ENCODE measurements around the gene TOR4A.
"Not testable (repeated sequence)": the region's sequence is repeated elsewhere in the genome, so short reads cannot be mapped to it uniquely, and the experiment has no call there.

The TOR4A gene

GRCh38 chr9:137325799-137326198 is 48.3 kb downstream of the TOR4A start:
- no peak overlapping the region for H3K27ac ChIP-seq (ENCODE audit: low read length)
- no peaks in the 10 kb centered on the region for H4K20me1 ChIP-seq (ENCODE audit: insufficient read depth, low read length)
- no peak for ATAC-seq (ENCODE audit: insufficient read depth, low read depth)
- no peak overlapping the region for H2AFZ ChIP-seq (ENCODE audit: low read depth, low read length)
- no peaks in the 10 kb centered on the region for H3K36me3 ChIP-seq (ENCODE audit: insufficient read depth, low read length)
- no peaks in the 10 kb centered on the region for H3K4me1 ChIP-seq (ENCODE audit: insufficient read depth, low read length)
- no peak overlapping the region for H3K4me3 ChIP-seq (ENCODE audit: low read depth in 1 of 2, low read length in 2 of 2)
- H3K4me2 ChIP-seq (ENCODE audit: insufficient read depth, low read length): no peak overlapping the region
- DNase-seq: no peak
- H3K79me2 ChIP-seq (ENCODE audit: insufficient read depth, low read length): no peaks in the 10 kb centered on the region
- no peaks in the 10 kb centered on the region for H3K9me3 ChIP-seq (ENCODE audit: insufficient read depth, low read length, severe bottlenecking)
- TF ChIP-seq EZH2 (IDR thresholded peaks at IDR 0.05; ENCODE audit: borderline replicate concordance, low read depth, low read length, severe bottlenecking): no peak
- TF ChIP-seq, protein P1, sequence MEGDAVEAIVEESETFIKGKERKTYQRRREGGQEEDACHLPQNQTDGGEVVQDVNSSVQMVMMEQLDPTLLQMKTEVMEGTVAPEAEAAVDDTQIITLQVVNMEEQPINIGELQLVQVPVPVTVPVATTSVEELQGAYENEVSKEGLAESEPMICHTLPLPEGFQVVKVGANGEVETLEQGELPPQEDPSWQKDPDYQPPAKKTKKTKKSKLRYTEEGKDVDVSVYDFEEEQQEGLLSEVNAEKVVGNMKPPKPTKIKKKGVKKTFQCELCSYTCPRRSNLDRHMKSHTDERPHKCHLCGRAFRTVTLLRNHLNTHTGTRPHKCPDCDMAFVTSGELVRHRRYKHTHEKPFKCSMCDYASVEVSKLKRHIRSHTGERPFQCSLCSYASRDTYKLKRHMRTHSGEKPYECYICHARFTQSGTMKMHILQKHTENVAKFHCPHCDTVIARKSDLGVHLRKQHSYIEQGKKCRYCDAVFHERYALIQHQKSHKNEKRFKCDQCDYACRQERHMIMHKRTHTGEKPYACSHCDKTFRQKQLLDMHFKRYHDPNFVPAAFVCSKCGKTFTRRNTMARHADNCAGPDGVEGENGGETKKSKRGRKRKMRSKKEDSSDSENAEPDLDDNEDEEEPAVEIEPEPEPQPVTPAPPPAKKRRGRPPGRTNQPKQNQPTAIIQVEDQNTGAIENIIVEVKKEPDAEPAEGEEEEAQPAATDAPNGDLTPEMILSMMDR (IDR thresholded peaks at IDR 0.05; ENCODE audit: borderline replicate concordance, extremely low read depth, low read length, poor library complexity, severe bottlenecking): no peak
- no peak overlapping the region for H3K9ac ChIP-seq (ENCODE audit: low read depth, low read length)
- H3K27me3 ChIP-seq (ENCODE audit: insufficient read depth, low read length, poor library complexity): no peaks in the 10 kb centered on the region

- H3K9ac ChIP-seq (ENCODE audit: low read depth, low read length): no peak overlapping the region
- no peaks in the 10 kb centered on the region for H3K4me1 ChIP-seq (ENCODE audit: insufficient read depth, low read length)
- H3K4me3 ChIP-seq (ENCODE audit: low read depth in 1 of 2, low read length in 2 of 2): no peak overlapping the region
- no peak overlapping the region for H2AFZ ChIP-seq (ENCODE audit: low read depth, low read length)
- no peaks in the 10 kb centered on the region for H3K79me2 ChIP-seq (ENCODE audit: insufficient read depth, low read length)
- no peaks in the 10 kb centered on the region for H4K20me1 ChIP-seq (ENCODE audit: insufficient read depth, low read length)
- DNase-seq: no peak
- no peak for ATAC-seq (ENCODE audit: insufficient read depth, low read depth)
- H3K27me3 ChIP-seq (ENCODE audit: insufficient read depth, low read length, poor library complexity): no peaks in the 10 kb centered on the region
- no peak for TF ChIP-seq EZH2 (IDR thresholded peaks at IDR 0.05; ENCODE audit: borderline replicate concordance, low read depth, low read length, severe bottlenecking)
- TF ChIP-seq, protein P1 (IDR thresholded peaks at IDR 0.05; ENCODE audit: borderline replicate concordance, extremely low read depth, low read length, poor library complexity, severe bottlenecking): no peak
- no peaks in the 10 kb centered on the region for H3K36me3 ChIP-seq (ENCODE audit: insufficient read depth, low read length)
- H3K9me3 ChIP-seq (ENCODE audit: insufficient read depth, low read length, severe bottlenecking): no peaks in the 10 kb centered on the region
- no peak overlapping the region for H3K4me2 ChIP-seq (ENCODE audit: insufficient read depth, low read length)
- no peak overlapping the region for H3K27ac ChIP-seq (ENCODE audit: low read length)
Measured at GRCh38 chr9:137326445-137327065, 49.0 kb downstream of the TOR4A start.

DNA sequence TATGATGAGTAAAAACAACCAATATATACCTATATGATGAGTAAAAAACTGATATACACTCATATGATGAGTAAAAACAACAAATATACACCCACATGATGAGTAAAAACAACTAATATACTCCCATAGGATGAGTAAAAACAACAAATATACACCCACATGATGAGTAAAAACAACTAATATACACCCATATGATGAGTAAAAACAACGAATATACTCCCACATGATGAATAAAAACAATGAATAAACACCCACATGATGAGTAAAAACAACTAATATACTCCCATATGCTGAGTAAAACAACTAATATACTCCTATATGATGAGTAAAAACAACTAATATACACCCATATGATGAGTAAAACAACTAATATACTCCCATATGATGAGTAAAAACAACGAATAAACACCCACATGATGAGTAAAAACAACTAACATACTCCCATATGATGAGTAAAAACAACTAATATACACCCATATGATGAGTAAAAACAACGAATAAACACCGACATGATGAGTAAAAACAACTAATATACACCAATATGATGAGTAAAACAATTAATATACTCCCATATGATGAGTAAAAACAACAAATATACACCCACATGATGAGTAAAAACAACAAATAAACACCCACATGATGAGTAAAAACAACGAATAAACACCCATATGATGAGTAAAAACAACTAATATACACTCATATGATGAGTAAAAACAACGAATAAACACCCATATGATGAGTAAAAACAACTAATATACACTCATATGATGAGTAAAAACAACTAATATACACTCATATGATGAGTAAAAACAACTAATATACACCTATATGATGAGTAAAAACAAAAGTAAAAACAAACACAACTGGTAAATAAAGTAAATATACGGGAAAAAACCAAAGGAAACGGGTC is 50.4 kb downstream of the TOR4A start:
- not testable (repeated sequence) for H3K9ac ChIP-seq (ENCODE audit: low read depth, low read length); H2AFZ ChIP-seq (ENCODE audit: low read depth, low read length); H3K4me3 ChIP-seq (ENCODE audit: low read depth in 1 of 2, low read length in 2 of 2); H3K9me3 ChIP-seq (ENCODE audit: insufficient read depth, low read length, severe bottlenecking); H3K27ac ChIP-seq (ENCODE audit: low read length); H3K4me2 ChIP-seq (ENCODE audit: insufficient read depth, low read length); H3K36me3 ChIP-seq (ENCODE audit: insufficient read depth, low read length); ATAC-seq (ENCODE audit: insufficient read depth, low read depth); H3K79me2 ChIP-seq (ENCODE audit: insufficient read depth, low read length); H4K20me1 ChIP-seq (ENCODE audit: insufficient read depth, low read length); H3K27me3 ChIP-seq (ENCODE audit: insufficient read depth, low read length, poor library complexity); DNase-seq; H3K4me1 ChIP-seq (ENCODE audit: insufficient read depth, low read length)

- not testable (repeated sequence) for H3K27ac ChIP-seq (ENCODE audit: low read length); H3K79me2 ChIP-seq (ENCODE audit: insufficient read depth, low read length); H3K36me3 ChIP-seq (ENCODE audit: insufficient read depth, low read length); H3K4me1 ChIP-seq (ENCODE audit: insufficient read depth, low read length); H3K4me3 ChIP-seq (ENCODE audit: low read depth in 1 of 2, low read length in 2 of 2); H3K9ac ChIP-seq (ENCODE audit: low read depth, low read length); H3K27me3 ChIP-seq (ENCODE audit: insufficient read depth, low read length, poor library complexity); DNase-seq; H3K9me3 ChIP-seq (ENCODE audit: insufficient read depth, low read length, severe bottlenecking); H4K20me1 ChIP-seq (ENCODE audit: insufficient read depth, low read length); ATAC-seq (ENCODE audit: insufficient read depth, low read depth); H3K4me2 ChIP-seq (ENCODE audit: insufficient read depth, low read length); H2AFZ ChIP-seq (ENCODE audit: low read depth, low read length)
Measured at GRCh38 chr9:137329590-137329989, 52.1 kb downstream of the TOR4A start.
